Suprapubic skin (tissue), 3 donors: ENCODE measurements around the gene MRPS30.

Source experiments
- CTCF ChIP-seq, 2 donors: fragments of 200-600 bp in 1 of 2; fragments of 450-650 bp in 1 of 2; sonication (generic) in 1 of 2; IDR thresholded peaks; one replicate each; pipeline ENCODE4 v1.5.1; 2016 to 2019; ENCODE audit warnings: antibody characterized with exemption in 2 of 2, mild to moderate bottlenecking in 1 of 2, moderate library complexity in 1 of 2
- POLR2AphosphoS5 ChIP-seq, 3 donors: sonication (generic); formaldehyde crosslinking; IDR thresholded peaks; one replicate each; pipeline ENCODE4 v1.6.1; 2017; ENCODE audit warnings: antibody characterized with exemption in 3 of 3

- TF ChIP-seq CTCF (IDR thresholded peaks at IDR 0.05) (no peak), POLR2AphosphoS5 (IDR thresholded peaks at IDR 0.05) (no peak)
Measured at GRCh38 chr5:44770780-44771717, 37.7 kb upstream of the MRPS30 start.
